Anterior cingulate cortex (tissue), 58 donors: ENCODE results near the gene PCIF1.
"Not testable (repeated sequence)": the region's sequence is repeated elsewhere in the genome, so short reads cannot be mapped to it uniquely, and the experiment has no call there.

ENCODE experiments used
- DNase-seq, 58 donors: peaks; one replicate each; lab custom pipeline; 2025; lab: John Stamatoyannopoulos, UW

The PCIF1 gene

DNA sequence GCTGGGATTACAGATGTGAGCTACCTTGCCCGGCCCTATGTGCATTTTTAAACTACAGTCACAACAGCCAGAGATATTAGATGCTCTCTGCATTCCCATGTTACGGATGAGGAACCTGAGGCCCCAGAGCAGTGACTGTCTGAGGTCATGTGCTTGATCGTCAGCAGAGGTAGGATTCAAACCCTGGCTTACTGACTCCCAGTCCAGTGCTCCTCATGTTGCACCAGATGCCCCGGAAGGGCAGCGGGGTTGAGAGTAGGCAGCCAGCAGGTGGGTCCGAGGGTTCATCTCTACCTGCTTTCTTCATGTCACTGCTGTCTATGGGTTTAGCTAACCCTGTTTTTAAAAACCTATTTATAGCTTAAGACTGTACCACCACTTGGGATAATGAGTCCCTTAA is 46.8 kb downstream of the PCIF1 start:
- DNase-seq = no peak

DNA sequence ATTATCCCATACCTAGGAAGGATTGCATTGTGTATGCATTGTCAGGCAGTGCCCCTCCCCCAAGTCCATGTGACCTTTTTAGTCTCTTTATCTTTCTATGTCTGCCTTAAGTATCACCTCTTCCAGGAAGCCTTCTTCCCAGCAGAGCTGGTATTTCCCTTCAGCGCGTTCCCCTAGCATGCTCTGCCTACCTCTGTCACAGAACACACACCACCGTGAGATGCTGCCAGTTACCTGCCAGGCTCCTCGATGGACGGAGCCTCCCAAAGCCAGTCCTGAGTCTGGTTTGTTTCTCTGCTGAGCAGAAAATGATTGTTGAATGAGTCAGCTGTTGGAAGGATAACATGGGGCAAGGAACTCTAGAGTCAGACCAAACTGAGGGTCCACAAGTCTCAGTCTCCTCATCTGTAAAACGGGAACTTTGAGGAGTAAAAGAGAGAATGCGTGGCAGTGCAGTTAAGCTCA is 48.8 kb downstream of the PCIF1 start:
- no peak for DNase-seq

DNA sequence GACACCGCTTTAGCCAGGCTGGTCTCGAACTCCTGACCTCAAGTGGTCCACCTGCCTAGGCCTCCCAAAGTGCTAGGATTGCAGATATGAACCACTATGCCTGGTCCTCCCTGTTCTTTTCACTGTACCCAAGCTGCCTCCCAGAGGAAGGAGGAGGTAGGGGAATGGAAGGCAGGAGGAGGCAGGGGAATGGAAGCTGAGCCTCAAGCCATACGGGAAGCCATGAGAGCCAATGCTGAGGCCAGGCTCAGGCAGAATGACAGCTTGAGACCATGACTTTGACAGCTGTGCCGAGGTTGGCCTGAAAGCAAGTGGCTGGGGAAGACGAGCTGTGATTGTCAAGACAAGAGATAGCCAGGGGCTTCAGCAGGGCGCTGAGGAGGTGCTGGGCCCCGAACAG is 51.1 kb downstream of the PCIF1 start:
- no peak for DNase-seq

DNA sequence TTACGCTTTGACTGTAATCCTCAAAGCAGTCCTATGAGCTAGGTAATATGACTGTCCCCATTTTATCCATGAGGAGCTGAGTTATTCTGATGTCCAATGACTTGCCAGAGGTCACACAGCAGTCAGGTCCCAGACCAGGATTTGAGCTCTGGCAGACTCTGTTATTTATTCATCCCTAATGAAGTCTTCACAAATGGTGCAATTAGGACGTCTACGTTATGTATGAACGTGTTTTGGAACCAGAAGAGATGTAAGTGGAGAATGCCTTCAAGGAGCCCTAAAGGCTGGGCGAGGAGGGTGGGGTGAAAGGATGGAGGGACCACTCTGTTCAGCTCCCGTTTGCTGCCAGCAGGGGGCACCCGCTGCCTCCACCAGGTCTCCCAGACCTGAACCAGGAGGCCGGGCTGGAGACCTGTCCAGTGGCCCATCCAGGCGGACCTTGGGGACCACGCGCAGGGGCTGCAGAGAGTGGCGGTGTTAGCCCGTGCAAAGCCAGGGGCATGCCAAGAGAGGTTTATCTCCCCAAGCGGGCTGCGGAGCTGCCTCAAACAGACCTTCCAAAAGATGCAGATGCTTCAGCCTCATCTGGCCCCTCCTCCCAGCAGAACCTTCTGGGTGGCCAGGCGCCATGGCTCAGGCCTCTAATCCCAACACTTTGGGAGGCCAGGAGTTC is 52.8 kb downstream of the PCIF1 start:
- DNase-seq = peak in 46 of 58 donors; percentile 12 to 83 (median 33)

DNA sequence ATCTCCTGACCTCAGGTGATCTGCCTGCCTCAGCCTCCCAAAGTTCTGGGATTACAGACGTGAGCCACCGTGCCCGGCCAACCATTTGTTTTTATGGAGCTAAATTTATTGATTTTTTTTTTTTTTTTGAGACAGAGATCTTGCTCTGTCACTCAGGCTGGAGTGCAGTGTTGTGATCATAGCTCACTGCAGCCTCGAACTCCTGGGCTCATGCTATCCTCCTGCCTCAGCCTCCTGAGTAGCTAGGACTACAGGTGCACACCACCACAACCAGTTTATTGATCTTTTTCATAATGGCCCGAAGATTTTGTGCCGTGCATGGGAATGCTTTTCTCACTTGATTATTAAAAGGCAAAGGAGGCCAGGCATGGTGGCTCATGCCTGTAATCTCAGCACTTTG is 54.3 kb downstream of the PCIF1 start:
- not testable (repeated sequence) for DNase-seq

DNA sequence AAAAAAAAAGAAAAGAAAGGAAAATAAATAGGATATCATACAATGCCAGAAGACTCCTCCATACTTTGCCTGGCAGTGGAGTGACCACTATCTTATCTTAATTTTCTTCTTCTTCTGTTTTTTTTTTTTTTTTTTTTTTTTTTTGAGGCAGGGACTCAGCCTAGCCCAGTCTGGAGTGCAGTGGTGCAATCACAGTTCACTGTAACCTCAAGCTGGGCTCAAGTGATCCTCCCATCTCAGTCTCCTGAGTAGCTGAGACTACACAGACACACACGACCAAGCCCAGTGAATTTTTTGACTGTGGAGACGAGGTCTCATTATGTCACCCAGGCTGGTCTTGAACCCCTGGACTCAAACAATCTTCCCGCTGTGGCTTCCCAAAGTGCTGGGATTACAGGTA is 57.1 kb downstream of the PCIF1 start:
- no peak for DNase-seq

DNA sequence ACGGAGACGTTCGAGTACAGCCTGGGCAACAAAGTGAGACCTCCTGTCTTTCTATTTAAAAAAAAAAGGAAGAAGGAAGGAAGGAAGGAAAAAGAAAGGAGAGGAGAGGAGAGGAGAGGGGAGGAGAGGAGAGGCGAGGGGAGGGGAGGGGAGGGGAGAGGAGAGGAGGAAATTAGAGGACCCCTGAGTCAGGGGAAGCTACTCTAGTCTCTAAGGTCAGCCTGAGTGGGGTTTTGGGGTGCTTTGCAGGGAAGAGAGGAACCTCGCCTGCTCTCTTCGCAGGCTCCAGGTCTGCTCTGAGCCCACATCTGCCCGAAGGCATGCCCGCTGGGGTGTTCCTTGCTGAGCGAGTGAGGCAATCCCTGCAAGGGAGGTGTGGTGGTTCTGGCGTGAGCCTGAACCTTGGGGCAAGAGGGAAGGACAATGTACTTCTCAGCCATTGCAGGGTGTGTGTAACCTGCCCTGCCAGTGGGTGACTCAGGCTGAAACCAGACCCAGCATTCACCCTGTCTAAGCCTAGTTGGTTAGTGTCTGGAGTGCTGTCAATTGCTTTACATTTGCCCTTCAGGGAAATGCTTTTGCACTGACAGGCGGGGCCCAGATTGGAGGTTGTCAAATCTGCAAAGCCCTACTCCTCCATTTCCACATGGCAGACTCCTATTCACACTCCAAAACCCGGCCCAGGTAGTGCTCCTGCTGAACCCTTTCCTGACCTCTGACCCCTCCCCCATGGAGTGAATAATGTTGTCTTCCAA is 58.9 kb downstream of the PCIF1 start:
- DNase-seq = no peak

DNA sequence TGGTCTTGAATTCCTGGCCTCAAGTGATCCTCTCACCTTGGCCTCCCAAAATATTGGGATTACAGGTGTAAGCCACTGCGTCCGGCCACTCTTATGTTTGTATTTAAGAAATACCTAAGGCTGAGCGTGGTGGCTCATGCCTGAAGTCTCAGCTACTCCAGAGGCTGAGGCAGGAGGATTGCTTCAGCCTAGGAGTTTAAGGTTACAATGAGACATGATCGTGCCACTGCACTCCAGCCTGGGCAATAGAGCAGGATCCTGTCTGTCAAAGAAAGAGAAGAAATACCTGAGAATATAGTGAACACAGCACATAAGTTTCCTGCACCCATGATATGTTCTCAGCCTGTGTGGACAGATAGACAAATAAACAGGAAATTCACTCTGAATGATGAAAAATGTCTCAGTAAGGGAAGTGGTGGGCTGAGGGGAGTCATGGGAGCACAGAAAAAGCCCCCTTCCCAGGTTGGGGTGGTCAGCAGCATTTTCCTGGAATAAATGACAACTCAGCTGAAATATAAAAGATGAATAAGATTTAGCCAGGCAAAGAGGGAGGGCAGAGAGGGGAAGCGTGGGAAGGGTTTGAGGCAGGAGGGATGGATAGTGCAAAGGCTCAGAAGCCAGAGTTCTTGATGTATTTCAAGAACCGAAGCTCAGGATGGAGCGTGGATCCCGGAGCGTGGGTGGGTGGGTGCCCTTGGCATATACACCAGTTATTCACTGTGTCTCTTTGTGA is 60.4 kb downstream of the PCIF1 start:
- no peak for DNase-seq

DNA sequence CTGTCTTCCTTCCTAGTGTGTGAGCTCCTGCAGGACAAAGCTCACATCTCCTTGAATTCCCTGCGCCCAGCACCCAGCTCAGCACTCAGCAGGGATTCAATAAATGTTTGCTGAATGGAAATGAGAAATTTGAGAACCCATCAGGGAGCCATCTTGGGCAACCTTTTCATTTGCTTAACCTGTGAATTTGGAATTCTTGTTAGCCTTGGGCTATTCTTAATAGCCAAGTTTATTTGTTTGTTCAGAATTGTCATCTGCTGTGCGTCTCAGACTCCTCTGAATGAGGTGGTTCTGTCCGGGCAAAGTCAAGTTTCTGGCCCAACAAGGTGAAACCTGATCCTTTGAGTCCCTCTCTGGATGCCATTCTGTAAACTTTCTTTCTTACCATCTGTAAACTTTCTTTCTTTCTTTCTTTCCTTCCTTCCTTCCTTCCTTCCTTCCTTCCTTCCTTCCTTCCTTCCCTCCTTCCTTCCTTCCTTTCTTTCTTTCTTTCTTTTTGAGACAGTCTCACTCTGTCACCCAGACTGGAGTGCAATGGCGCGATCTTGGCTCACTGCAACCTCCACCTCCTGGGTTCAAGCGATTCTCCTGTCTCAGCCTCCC is 61.1 kb downstream of the PCIF1 start:
- not testable (repeated sequence) for DNase-seq

DNA sequence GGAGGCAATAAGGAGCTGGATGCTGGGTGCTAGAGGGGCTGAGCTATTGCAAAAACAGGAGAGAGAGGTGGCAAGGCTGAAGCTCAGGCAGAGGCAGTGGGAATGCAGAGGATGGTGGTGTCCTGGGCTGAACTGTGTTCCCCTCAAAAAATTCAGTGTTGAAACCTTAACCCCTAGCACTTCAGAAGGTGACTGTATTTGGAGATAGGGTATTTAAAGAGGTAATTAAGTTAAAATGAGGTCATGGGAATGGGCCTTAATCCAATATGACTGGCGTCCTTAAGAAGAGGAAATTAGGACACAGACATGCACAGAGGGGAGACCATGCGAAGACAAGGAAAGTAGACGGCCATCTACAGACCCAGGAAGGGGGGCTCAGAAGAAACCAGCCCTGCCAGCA is 62.7 kb downstream of the PCIF1 start:
- DNase-seq = no peak
